Right cardiac atrium (tissue), 5 donors: Measurements from ENCODE around the gene HDAC1. TPM values are rescaled to one million over a fixed set of nuclear protein-coding genes. Genes with fewer than 3 reads are reported as not detected.

Experiments used
- ATAC-seq, 2 donors: fragments of 200-7000 bp; cut with Tn5 transposase; one replicate each; pipeline versions ENCODE4 v1.8.0 to v1.9.1; 2020; ENCODE audit warnings: moderate library complexity in 2 of 2, mild to moderate bottlenecking in 1 of 2
- DNase-seq, 3 donors: peaks; one replicate each; pipeline ENCODE4 v3.0.0-alpha.2; 2020
- H3K27ac ChIP-seq: one replicate; pipeline ENCODE4 v1.5.1; 2013; ENCODE audit warnings: mild to moderate bottlenecking, low read length, control low read depth, moderate library complexity
- H3K27me3 ChIP-seq: one replicate; pipeline ENCODE4 v1.6.1; 2013; ENCODE audit not compliant: control insufficient read depth, insufficient read depth
- H3K4me1 ChIP-seq: one replicate; pipeline ENCODE4 v1.6.1; 2013; ENCODE audit warnings: low read length; ENCODE audit not compliant: control insufficient read depth, insufficient read depth
- H3K4me3 ChIP-seq: one replicate; pipeline ENCODE4 v1.5.1; 2013; ENCODE audit warnings: low read length, control low read depth
- H3K9me3 ChIP-seq: one replicate; pipeline ENCODE4 v1.6.1; 2013; ENCODE audit warnings: low read length; ENCODE audit not compliant: control insufficient read depth
- WGBS: extraction: QIAGEN DNeasy Blood & Tissue Kit; methylation state at CpG from one replicate; pipeline ENCODE4 v1.1.7; 2013; 5-methylcytosine and 5-hydroxymethylcytosine counted together
- intact Hi-C, 4 donors: fragments of 100-400 bp; cut with DNase I; formaldehyde crosslinking; loops; one replicate each; pipeline versions ENCODE4 v1.11.0 to v1.14.0; 2022 to 2023
- polyA plus RNA-seq: library from polyadenylated mRNA; stranded (reverse); fragments of 200-250 nt; gene quantifications from one replicate; pipeline ENCODE4 v1.2.3, GENCODE V29; 2013
- total RNA-seq, 4 donors: library from RNA; stranded (reverse); fragmentation: NEBNext Ultra II Directional; extraction: Animal tissue kit (Norgen Biotek cat#: 25700); gene quantifications; one replicate each; pipeline ENCODE4 v1.2.1, GENCODE V29; 2021
- donor health status: healthy with polysubstance abuse.
- donor health status: DM: no; HTN: yes; CAD: no.
- donor health status: DM: no; HTN: no; CAD: no.
- donor health status: DM: no; HTN: yes; CAD: no; lungs with severe emphysema.
- donor health status: DM: yes; HTN: yes; CAD: no.

Gene HDAC1
- total and polyA plus RNA-seq, 5 donors = 28.1 to 44.9 (median 39.1) TPM

- Histone ChIP-seq H3K9me3 (no peaks in the 10 kb centered on the region), H3K27ac (no peak overlapping the region), H3K27me3 (no peaks in the 10 kb centered on the region), H3K4me3 (no peak overlapping the region), H3K4me1 (no peaks in the 10 kb centered on the region)
- ATAC-seq (no peak), DNase-seq (no peak)
- 100% methylated on average over 2 of the region's 2 CpGs for WGBS
- intact Hi-C loops = no loop called here
Measured at GRCh38 chr1:32305310-32305709, 13.4 kb downstream of the HDAC1 start.

- WGBS = 79% methylated on average over 2 of the region's 2 CpGs
- no peak for ATAC-seq
- intact Hi-C loops = no loop called here
Measured at GRCh38 chr1:32307324-32307723, 15.4 kb downstream of the HDAC1 start.

GRCh38 chr1:32309960-32310359 lies 18.1 kb downstream of the HDAC1 start:
- Histone ChIP-seq H3K4me3 (no peak overlapping the region), H3K4me1 (no peaks in the 10 kb centered on the region), H3K27me3 (no peaks in the 10 kb centered on the region), H3K27ac (no peak overlapping the region), H3K9me3 (no peaks in the 10 kb centered on the region)
- intact Hi-C loops = no loop called here
- no peak for ATAC-seq
- WGBS = 94% methylated on average over 1 of the region's 1 CpG
- no peak for DNase-seq

More at GRCh38 chr1:32307324-32307723, 15.4 kb downstream of the HDAC1 start:
- H3K9me3 ChIP-seq = no peaks in the 10 kb centered on the region
- no peak overlapping the region for H3K27ac ChIP-seq
- no peaks in the 10 kb centered on the region for H3K27me3 ChIP-seq
- H3K4me3 ChIP-seq = no peak overlapping the region
- DNase-seq = no peak
- no peaks in the 10 kb centered on the region for H3K4me1 ChIP-seq

GRCh38 chr1:32311709-32312393 lies 20.0 kb downstream of the HDAC1 start:
- H3K4me1 ChIP-seq = no peaks in the 10 kb centered on the region
- no peak for ATAC-seq
- no peaks in the 10 kb centered on the region for H3K9me3 ChIP-seq
- no peak overlapping the region for H3K27ac ChIP-seq
- no peak for DNase-seq
- no peaks in the 10 kb centered on the region for H3K27me3 ChIP-seq
- intact Hi-C loops = no loop called here
- WGBS = 47% methylated on average over 2 of the region's 2 CpGs
- no peak overlapping the region for H3K4me3 ChIP-seq

GRCh38 chr1:32316903-32317277 lies 25.0 kb downstream of the HDAC1 start:
- no peak overlapping the region for H3K4me3 ChIP-seq
- no peak overlapping the region for H3K27ac ChIP-seq
- peaks cover 2% of the 10 kb centered on the region for H3K4me1 ChIP-seq
- DNase-seq (no peak), ATAC-seq (no peak)
- intact Hi-C loops = loop anchor here in 1 of 4 donors (5.0 kb wide), 1 partner anchor 90 kb away; no protein-coding TSS in a partner anchor
- no peaks in the 10 kb centered on the region for H3K27me3 ChIP-seq
- 67% methylated on average over 3 of the region's 3 CpGs for WGBS
- H3K9me3 ChIP-seq = no peaks in the 10 kb centered on the region

- Histone ChIP-seq H3K4me3 (no peak overlapping the region), H3K27me3 (no peaks in the 10 kb centered on the region), H3K4me1 (peaks cover 2% of the 10 kb centered on the region), H3K27ac (no peak overlapping the region), H3K9me3 (no peaks in the 10 kb centered on the region)
- no peak for ATAC-seq
- intact Hi-C loops = loop anchor here in 1 of 4 donors (5.0 kb wide), 1 partner anchor 91 kb away; no protein-coding TSS in a partner anchor
- WGBS = 96% methylated on average over 10 of the region's 10 CpGs
- DNase-seq = no peak
Measured at GRCh38 chr1:32318127-32318869, 26.4 kb downstream of the HDAC1 start.

GRCh38 chr1:32321712-32322291 lies 29.9 kb downstream of the HDAC1 start:
- Histone ChIP-seq H3K27ac (no peak overlapping the region), H3K4me3 (no peak overlapping the region), H3K9me3 (no peaks in the 10 kb centered on the region), H3K4me1 (peaks cover 2% of the 10 kb centered on the region), H3K27me3 (no peaks in the 10 kb centered on the region)
- WGBS = 48% methylated on average over 5 of the region's 5 CpGs
- DNase-seq (peak in 1 of 3 donors; percentile 60), ATAC-seq (peak; percentile 54 to 58)
- intact Hi-C loops = no loop called here

- no peaks in the 10 kb centered on the region for H3K9me3 ChIP-seq
- ATAC-seq = peak in 1 of 2 donors; percentile 25
- H3K27me3 ChIP-seq = no peaks in the 10 kb centered on the region
- intact Hi-C loops = no loop called here
- H3K27ac ChIP-seq = no peak overlapping the region
- H3K4me1 ChIP-seq = no peaks in the 10 kb centered on the region
- 93% methylated on average over 11 of the region's 11 CpGs for WGBS
- no peak for DNase-seq
- H3K4me3 ChIP-seq = no peak overlapping the region
Measured at GRCh38 chr1:32327204-32327603, 35.3 kb downstream of the HDAC1 start.

- ATAC-seq (no peak), DNase-seq (no peak)
- no peaks in the 10 kb centered on the region for H3K27me3 ChIP-seq
- intact Hi-C loops = loop anchor here in 1 of 4 donors (10.0 kb wide), 1 partner anchor 115 kb away; no protein-coding TSS in a partner anchor
- H3K4me1 ChIP-seq = no peaks in the 10 kb centered on the region
- no peak overlapping the region for H3K4me3 ChIP-seq
- H3K27ac ChIP-seq = no peak overlapping the region
- 88% methylated on average over 4 of the region's 4 CpGs for WGBS
- no peaks in the 10 kb centered on the region for H3K9me3 ChIP-seq
Measured at GRCh38 chr1:32329931-32330466, 38.1 kb downstream of the HDAC1 start.

GRCh38 chr1:32330558-32331151 lies 38.8 kb downstream of the HDAC1 start:
- no peak overlapping the region for H3K27ac ChIP-seq
- intact Hi-C loops = loop anchor here in 1 of 4 donors (10.0 kb wide), 1 partner anchor 116 kb away; no protein-coding TSS in a partner anchor
- ATAC-seq = no peak
- no peak overlapping the region for H3K4me3 ChIP-seq
- no peaks in the 10 kb centered on the region for H3K9me3 ChIP-seq
- WGBS = 88% methylated on average over 12 of the region's 12 CpGs
- no peaks in the 10 kb centered on the region for H3K27me3 ChIP-seq
- DNase-seq = no peak
- no peaks in the 10 kb centered on the region for H3K4me1 ChIP-seq
